ENCODE data around the gene ZBTB7C.

Gene ZBTB7C

GRCh38 chr18:48310353-48310752 is 98.8 kb downstream of the ZBTB7C start:
- Histone ChIP-seq H3K79me2 (ENCODE audit: insufficient read depth, low read length) (no peaks in the 10 kb centered on the region), H3K4me1 (ENCODE audit: insufficient read depth, low read length, poor library complexity, severe bottlenecking) (no peaks in the 10 kb centered on the region), H3K4me2 (ENCODE audit: low read depth, low read length, poor library complexity, severe bottlenecking) (no peak overlapping the region), H2AFZ (ENCODE audit: low read length) (no peak overlapping the region), H4K20me1 (ENCODE audit: insufficient read depth, low read length, poor library complexity, severe bottlenecking) (no peaks in the 10 kb centered on the region), H3K27me3 (ENCODE audit: insufficient read depth, low read length, poor library complexity, severe bottlenecking) (no peaks in the 10 kb centered on the region), H3K36me3 (ENCODE audit: insufficient read depth, low read length) (no peaks in the 10 kb centered on the region), H3K9me3 (ENCODE audit: insufficient read depth, low read depth, low read length) (no peaks in the 10 kb centered on the region), H3K9me2 (replicated peaks; ENCODE audit: low read depth, low read length) (no peaks in the 10 kb centered on the region), H3K4me3 (ENCODE audit: low read length, poor library complexity, severe bottlenecking) (no peak overlapping the region), H3K9ac (ENCODE audit: low read depth, low read length, poor library complexity, severe bottlenecking) (no peak overlapping the region), H3F3A (ENCODE audit: low read depth) (no peaks in the 10 kb centered on the region)
- TF ChIP-seq EZH2phosphoT487 (IDR thresholded peaks at IDR 0.05; ENCODE audit: borderline replicate concordance) = no peak
- TF ChIP-seq CTCF (conservative IDR thresholded peaks at IDR 0.05; ENCODE audit: low read length) = no peak

GRCh38 chr18:48308755-48309575 is 100.2 kb downstream of the ZBTB7C start:
- H3K27me3 ChIP-seq (ENCODE audit: insufficient read depth, low read length, poor library complexity, severe bottlenecking) = no peaks in the 10 kb centered on the region
- TF ChIP-seq EZH2phosphoT487 (IDR thresholded peaks at IDR 0.05; ENCODE audit: borderline replicate concordance) (no peak), CTCF (conservative IDR thresholded peaks at IDR 0.05; ENCODE audit: low read length) (no peak)
- no peaks in the 10 kb centered on the region for H3K9me3 ChIP-seq (ENCODE audit: insufficient read depth, low read depth, low read length)
- H3K9me2 ChIP-seq (replicated peaks; ENCODE audit: low read depth, low read length) = no peaks in the 10 kb centered on the region
- no peak overlapping the region for H3K4me2 ChIP-seq (ENCODE audit: low read depth, low read length, poor library complexity, severe bottlenecking)
- H3F3A ChIP-seq (ENCODE audit: low read depth) = no peaks in the 10 kb centered on the region
- no peak overlapping the region for H3K9ac ChIP-seq (ENCODE audit: low read depth, low read length, poor library complexity, severe bottlenecking)
- no peaks in the 10 kb centered on the region for H3K36me3 ChIP-seq (ENCODE audit: insufficient read depth, low read length)
- H3K4me1 ChIP-seq (ENCODE audit: insufficient read depth, low read length, poor library complexity, severe bottlenecking) = no peaks in the 10 kb centered on the region
- no peaks in the 10 kb centered on the region for H4K20me1 ChIP-seq (ENCODE audit: insufficient read depth, low read length, poor library complexity, severe bottlenecking)
- no peaks in the 10 kb centered on the region for H3K79me2 ChIP-seq (ENCODE audit: insufficient read depth, low read length)
- H2AFZ ChIP-seq (ENCODE audit: low read length) = no peak overlapping the region
- no peak overlapping the region for H3K4me3 ChIP-seq (ENCODE audit: low read length, poor library complexity, severe bottlenecking)

- H3F3A ChIP-seq (ENCODE audit: low read depth) = no peaks in the 10 kb centered on the region
- no peaks in the 10 kb centered on the region for H3K9me2 ChIP-seq (replicated peaks; ENCODE audit: low read depth, low read length)
- no peaks in the 10 kb centered on the region for H3K9me3 ChIP-seq (ENCODE audit: insufficient read depth, low read depth, low read length)
- no peak overlapping the region for H3K4me3 ChIP-seq (ENCODE audit: low read length, poor library complexity, severe bottlenecking)
- TF ChIP-seq CTCF (conservative IDR thresholded peaks at IDR 0.05; ENCODE audit: low read length) (no peak), EZH2phosphoT487 (IDR thresholded peaks at IDR 0.05; ENCODE audit: borderline replicate concordance) (no peak)
- no peaks in the 10 kb centered on the region for H3K27me3 ChIP-seq (ENCODE audit: insufficient read depth, low read length, poor library complexity, severe bottlenecking)
- H3K4me1 ChIP-seq (ENCODE audit: insufficient read depth, low read length, poor library complexity, severe bottlenecking) = no peaks in the 10 kb centered on the region
- no peak overlapping the region for H3K4me2 ChIP-seq (ENCODE audit: low read depth, low read length, poor library complexity, severe bottlenecking)
- H2AFZ ChIP-seq (ENCODE audit: low read length) = no peak overlapping the region
- H3K9ac ChIP-seq (ENCODE audit: low read depth, low read length, poor library complexity, severe bottlenecking) = no peak overlapping the region
- H3K79me2 ChIP-seq (ENCODE audit: insufficient read depth, low read length) = no peaks in the 10 kb centered on the region
- H3K36me3 ChIP-seq (ENCODE audit: insufficient read depth, low read length) = no peaks in the 10 kb centered on the region
- no peaks in the 10 kb centered on the region for H4K20me1 ChIP-seq (ENCODE audit: insufficient read depth, low read length, poor library complexity, severe bottlenecking)
These were observed 101.1 kb downstream of the ZBTB7C start for GRCh38 chr18:48308027-48308635.

Data from Loucy (cell line).